MCF 10A (cell line): Measurements from ENCODE around the gene RAPGEF3. TPM values are rescaled to one million over a fixed set of nuclear protein-coding genes. Genes with fewer than 3 reads are reported as not detected.

ENCODE experiments used
- BruUV-seq: library from RNA; stranded (reverse); fragments of 400-500 nt; replicated peaks from 2 replicates; lab custom pipeline; 2021; lab: Mats Ljungman, UMichigan
- CTCF ChIA-PET: fragments of 300-600 bp; sonication (Branson Sonifier 250); formaldehyde crosslinking; extraction: SDS; loops from one replicate; lab custom pipeline; 2021; ENCODE audit warnings: antibody characterized with exemption, inconsistent platforms; lab: Yijun Ruan, JAX
- POLR2A ChIA-PET: fragments of 300-600, 350-650 bp; sonication (Branson Sonifier 250); formaldehyde crosslinking; extraction: SDS; loops from one replicate; lab custom pipeline; 2020; ENCODE audit warnings: antibody characterized with exemption, inconsistent platforms; lab: Yijun Ruan, JAX
- DNase-seq: peaks from one replicate; pipeline ENCODE4 v3.0.0-alpha.2; 2018; ENCODE audit not compliant: unreplicated experiment
- H3K27ac Mint-ChIP-seq: one replicate; pipeline ENCODE4 v1.8.0; 2022; ENCODE audit warnings: mild to moderate bottlenecking, low read depth, mixed read lengths; ENCODE audit not compliant: unreplicated experiment
- H3K27me3 Mint-ChIP-seq: one replicate; pipeline ENCODE4 v1.8.0; 2022; ENCODE audit warnings: mixed read lengths; ENCODE audit not compliant: insufficient read depth, unreplicated experiment
- H3K36me3 Mint-ChIP-seq: one replicate; pipeline ENCODE4 v1.8.0; 2022; ENCODE audit warnings: mild to moderate bottlenecking, moderate library complexity, mixed read lengths; ENCODE audit not compliant: insufficient read depth, unreplicated experiment
- H3K4me1 Mint-ChIP-seq: one replicate; pipeline ENCODE4 v1.8.0; 2022; ENCODE audit warnings: mixed read lengths; ENCODE audit not compliant: insufficient read depth, unreplicated experiment
- H3K4me3 Mint-ChIP-seq: one replicate; pipeline ENCODE4 v1.8.0; 2022; ENCODE audit warnings: mild to moderate bottlenecking, moderate library complexity, mixed read lengths; ENCODE audit not compliant: unreplicated experiment
- H3K9me3 Mint-ChIP-seq: one replicate; pipeline ENCODE4 v1.8.0; 2022; ENCODE audit warnings: mixed read lengths; ENCODE audit not compliant: unreplicated experiment
- intact Hi-C: fragments of 100-400 bp; cut with micrococcal nuclease; formaldehyde crosslinking; loops from 2 replicates; pipeline ENCODE4 v1.14.1; 2022
- total RNA-seq: library from RNA; stranded (reverse); gene quantifications from 2 replicates; pipeline ENCODE4 v1.2.3, GENCODE V29; 2022
- TF ChIP-seq, protein P1 (sequence below): fragments of 200-600 bp; IDR thresholded peaks from one replicate; pipeline ENCODE4 v1.8.0; 2022; ENCODE audit warnings: antibody characterized with exemption, mild to moderate bottlenecking; ENCODE audit not compliant: unreplicated experiment

RAPGEF3 gene
- total RNA-seq, 1 experiment from 2014 or later, result 1.4 TPM

DNA sequence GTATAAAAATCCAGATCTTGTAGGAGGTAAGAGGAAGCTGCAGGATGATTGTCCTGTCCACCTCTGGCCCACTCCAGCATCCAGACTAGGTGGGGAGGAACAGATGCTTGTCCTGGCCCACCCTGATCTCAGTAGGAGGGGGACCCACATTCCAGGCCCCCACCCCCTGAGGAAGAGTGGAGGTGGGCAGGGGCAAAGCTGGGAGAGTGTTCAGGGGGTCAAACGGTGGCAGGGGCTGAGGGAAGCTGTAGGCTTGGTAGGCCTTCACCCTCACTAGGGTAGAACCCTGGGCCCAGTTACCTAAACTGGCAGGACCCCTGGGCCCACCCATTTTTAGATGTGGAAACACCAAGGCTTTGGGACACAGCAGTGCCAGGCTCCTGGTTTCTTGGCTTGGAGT is 18.5 kb upstream of the RAPGEF3 start:
- intact Hi-C loops, result loop anchor here (5.0 kb wide), 2 partner anchors 40 to 125 kb away; partner anchors contain the start of gene HDAC7
- CTCF ChIA-PET, result interaction anchor here (0.7 to 38.2 kb wide), 13 partner anchors 9 to 1287 kb away, joined by 3 to 843 read pairs (median 4); partner anchors contain the start of gene TMEM106C
- no peak overlapping the region for H3K27ac Mint-ChIP-seq
- no peak for DNase-seq
- POLR2A ChIA-PET, result interaction anchor here (0.7 to 3.8 kb wide), 5 partner anchors 10 to 176 kb away, joined by 3 to 25 read pairs (median 4); partner anchors contain the start of gene RPAP3
- no TSS peak for BruUV-seq
- H3K4me1 Mint-ChIP-seq, result peaks cover 23% of the 10 kb centered on the region
- H3K27me3 Mint-ChIP-seq, result no peaks in the 10 kb centered on the region
- TF ChIP-seq, protein P1, sequence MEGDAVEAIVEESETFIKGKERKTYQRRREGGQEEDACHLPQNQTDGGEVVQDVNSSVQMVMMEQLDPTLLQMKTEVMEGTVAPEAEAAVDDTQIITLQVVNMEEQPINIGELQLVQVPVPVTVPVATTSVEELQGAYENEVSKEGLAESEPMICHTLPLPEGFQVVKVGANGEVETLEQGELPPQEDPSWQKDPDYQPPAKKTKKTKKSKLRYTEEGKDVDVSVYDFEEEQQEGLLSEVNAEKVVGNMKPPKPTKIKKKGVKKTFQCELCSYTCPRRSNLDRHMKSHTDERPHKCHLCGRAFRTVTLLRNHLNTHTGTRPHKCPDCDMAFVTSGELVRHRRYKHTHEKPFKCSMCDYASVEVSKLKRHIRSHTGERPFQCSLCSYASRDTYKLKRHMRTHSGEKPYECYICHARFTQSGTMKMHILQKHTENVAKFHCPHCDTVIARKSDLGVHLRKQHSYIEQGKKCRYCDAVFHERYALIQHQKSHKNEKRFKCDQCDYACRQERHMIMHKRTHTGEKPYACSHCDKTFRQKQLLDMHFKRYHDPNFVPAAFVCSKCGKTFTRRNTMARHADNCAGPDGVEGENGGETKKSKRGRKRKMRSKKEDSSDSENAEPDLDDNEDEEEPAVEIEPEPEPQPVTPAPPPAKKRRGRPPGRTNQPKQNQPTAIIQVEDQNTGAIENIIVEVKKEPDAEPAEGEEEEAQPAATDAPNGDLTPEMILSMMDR, result no peak
- H3K4me3 Mint-ChIP-seq, result no peak overlapping the region
- H3K36me3 Mint-ChIP-seq, result peaks cover 6% of the 10 kb centered on the region
- H3K9me3 Mint-ChIP-seq, result no peaks in the 10 kb centered on the region

DNA sequence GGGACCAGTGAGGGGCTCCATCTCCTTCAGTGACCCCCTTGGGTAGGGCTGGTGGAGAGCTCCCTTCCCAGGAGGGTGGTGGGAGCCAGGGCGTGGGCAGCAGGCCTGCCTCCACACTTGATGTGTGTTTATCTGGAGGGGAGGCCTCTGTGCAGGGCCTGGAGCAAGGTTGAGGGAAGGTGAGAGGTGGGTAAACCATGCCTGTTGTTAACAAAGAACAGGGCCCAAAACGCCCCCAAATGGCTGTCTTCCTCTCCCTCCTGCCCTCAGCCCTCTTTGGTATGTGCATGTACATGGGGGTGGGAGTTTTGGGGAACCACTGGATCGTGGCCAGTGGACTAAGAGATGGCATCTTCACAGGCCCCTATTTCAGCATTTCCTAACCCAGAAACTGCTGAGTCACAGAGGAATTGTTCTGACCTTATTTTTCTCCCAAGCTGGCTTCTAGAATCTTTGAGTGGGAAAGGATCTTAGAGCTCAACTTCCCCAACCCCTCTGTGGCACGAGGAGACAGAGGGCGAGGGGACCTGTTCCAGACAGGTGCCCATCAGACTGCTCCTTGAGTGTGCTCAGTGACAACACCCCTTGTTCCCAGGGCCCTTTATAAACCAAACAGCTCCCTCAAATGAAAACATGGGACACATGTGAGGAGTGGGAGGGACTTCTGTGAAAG is 17.9 kb upstream of the RAPGEF3 start:
- peaks cover 18% of the 10 kb centered on the region for H3K4me1 Mint-ChIP-seq
- H3K36me3 Mint-ChIP-seq, result peaks cover 3% of the 10 kb centered on the region
- H3K27me3 Mint-ChIP-seq, result no peaks in the 10 kb centered on the region
- H3K27ac Mint-ChIP-seq, result no peak overlapping the region
- no peaks in the 10 kb centered on the region for H3K9me3 Mint-ChIP-seq
- POLR2A ChIA-PET, result interaction anchor here (0.7 to 3.8 kb wide), 6 partner anchors 10 to 177 kb away, joined by 3 to 25 read pairs (median 4); partner anchors contain the start of gene RPAP3
- intact Hi-C loops, result loop anchor here (5.0 kb wide), 2 partner anchors 41 to 124 kb away; partner anchors contain the start of gene HDAC7
- TF ChIP-seq, protein P1, result no peak
- CTCF ChIA-PET, result interaction anchor here (0.7 to 38.2 kb wide), 11 partner anchors 9 to 1288 kb away, joined by 3 to 843 read pairs (median 4); no protein-coding TSS in a partner anchor
- no peak for DNase-seq
- BruUV-seq, result no TSS peak
- H3K4me3 Mint-ChIP-seq, result no peak overlapping the region

- TF ChIP-seq, protein P1, result no peak
- intact Hi-C loops, result loop anchor here (5.0 kb wide), 2 partner anchors 42 to 123 kb away; partner anchors contain the start of gene HDAC7
- BruUV-seq, result no TSS peak
- H3K9me3 Mint-ChIP-seq, result no peaks in the 10 kb centered on the region
- CTCF ChIA-PET, result interaction anchor here (0.5 to 38.2 kb wide), 9 partner anchors 7 to 88 kb away, joined by 3 to 843 read pairs (median 6); no protein-coding TSS in a partner anchor
- DNase-seq, result no peak
- no peak overlapping the region for H3K4me3 Mint-ChIP-seq
- POLR2A ChIA-PET, result interaction anchor here (2.0 to 3.8 kb wide), 2 partner anchors 32 to 69 kb away, joined by 6 to 25 read pairs; partner anchors contain the start of gene RPAP3
- no peak overlapping the region for H3K27ac Mint-ChIP-seq
- H3K27me3 Mint-ChIP-seq, result no peaks in the 10 kb centered on the region
- H3K36me3 Mint-ChIP-seq, result no peaks in the 10 kb centered on the region
- peaks cover 18% of the 10 kb centered on the region for H3K4me1 Mint-ChIP-seq
Measured at GRCh38 chr12:47775100-47775911, 16.6 kb upstream of the RAPGEF3 start.
